Peyer's patch (tissue), 4 donors: ENCODE results near the gene DHX16. TPM values are rescaled to one million over a fixed set of nuclear protein-coding genes. Genes with fewer than 3 reads are reported as not detected.

Source experiments
- DNase-seq, 3 donors: peaks; one replicate each; pipeline ENCODE4 v3.0.0-alpha.2; 2017 to 2019
- H3K27ac ChIP-seq, 4 donors: fragments of 200-600 bp; sonication (generic); one replicate each; pipeline ENCODE4 v1.5.1; 2016 to 2019
- H3K27me3 ChIP-seq, 2 donors: fragments of 200-600 bp; sonication (generic); one replicate each; pipeline ENCODE4 v1.5.1; 2019
- H3K36me3 ChIP-seq, 3 donors: fragments of 200-600 bp; sonication (generic); one replicate each; pipeline ENCODE4 v1.5.1; 2016 to 2019
- H3K4me1 ChIP-seq, 4 donors: fragments of 200-600 bp; sonication (generic); one replicate each; pipeline ENCODE4 v1.5.1; 2016 to 2019
- H3K4me3 ChIP-seq, 4 donors: fragments of 200-600 bp; sonication (generic); 1 replicate in 3 of 4; 2 replicates in 1 of 4; pipeline ENCODE4 v1.5.1; 2016 to 2019; ENCODE audit warnings: mild to moderate bottlenecking in 1 of 4
- H3K9me3 ChIP-seq, 4 donors: fragments of 200-600 bp; sonication (generic); one replicate each; pipeline ENCODE4 v1.5.1; 2016 to 2019; ENCODE audit warnings: mild to moderate bottlenecking in 1 of 4
- CTCF ChIP-seq, 6 experiments: fragments of 450-650 bp in 4 of 6; fragments of 200-600 bp in 2 of 6; sonication (generic) in 1 of 6; IDR thresholded peaks; one replicate each; pipeline ENCODE4 v1.5.1; 2017 to 2019; ENCODE audit warnings: antibody characterized with exemption in 6 of 6, mild to moderate bottlenecking in 3 of 6, moderate library complexity in 1 of 6
- POLR2A ChIP-seq, 2 donors: fragments of 450-650 bp; IDR thresholded peaks; one replicate each; pipeline ENCODE4 v1.5.1; 2017; ENCODE audit warnings: antibody characterized with exemption in 2 of 2, mild to moderate bottlenecking in 2 of 2, moderate library complexity in 2 of 2
- total RNA-seq, 4 donors: library from RNA; depleted of rRNA; stranded (reverse); fragments of >200 nt; gene quantifications; one replicate each; pipeline ENCODE4 v1.1.0, GENCODE V29; 2016

Gene DHX16
- total RNA-seq, 4 donors from 2014 or later = 39.6 to 68.1 (median 58.2) TPM

- Histone ChIP-seq H3K4me3 (peak overlapping the region; percentile 70 to 86 (median 76)), H3K4me1 (peaks cover 0 to 31% (median 9%) of the 10 kb centered on the region in 4 donors), H3K27ac (peak overlapping the region; percentile 87 to 97 (median 92)), H3K9me3 (no peaks in the 10 kb centered on the region), H3K36me3 (peaks cover 0 to 30% (median 0%) of the 10 kb centered on the region in 3 donors), H3K27me3 (no peaks in the 10 kb centered on the region)
- DNase-seq = no peak
- TF ChIP-seq POLR2A (IDR thresholded peaks at IDR 0.05) (peak in 1 of 2 donors; percentile 21), CTCF (IDR thresholded peaks at IDR 0.05) (no peak)
These were observed 56.6 kb downstream of the DHX16 start for GRCh38 chr6:30615958-30616810.

- Histone ChIP-seq H3K36me3 (peaks cover 0 to 22% (median 0%) of the 10 kb centered on the region in 3 donors), H3K4me1 (peaks cover 0 to 37% (median 9%) of the 10 kb centered on the region in 4 donors), H3K27ac (peak overlapping the region; percentile 87 to 97 (median 92)), H3K27me3 (no peaks in the 10 kb centered on the region), H3K9me3 (no peaks in the 10 kb centered on the region), H3K4me3 (peak overlapping the region; percentile 70 to 86 (median 76))
- no peak for DNase-seq
- TF ChIP-seq POLR2A (IDR thresholded peaks at IDR 0.05) (peak in 1 of 2 donors; percentile 33), CTCF (IDR thresholded peaks at IDR 0.05) (no peak)
These were observed 57.4 kb downstream of the DHX16 start for GRCh38 chr6:30615219-30615957.

GRCh38 chr6:30614843-30615218 is 58.0 kb downstream of the DHX16 start:
- peak overlapping the region; percentile 87 to 97 (median 92) for H3K27ac ChIP-seq
- no peaks in the 10 kb centered on the region for H3K27me3 ChIP-seq
- H3K9me3 ChIP-seq = no peaks in the 10 kb centered on the region
- H3K4me3 ChIP-seq = peak overlapping the region; percentile 70 to 86 (median 76)
- TF ChIP-seq POLR2A (IDR thresholded peaks at IDR 0.05) = peak; percentile 29 to 95
- no peak for TF ChIP-seq CTCF (IDR thresholded peaks at IDR 0.05)
- DNase-seq = peak; percentile 64 to 95 (median 84)
- H3K4me1 ChIP-seq = peaks cover 0 to 41% (median 9%) of the 10 kb centered on the region in 4 donors
- peaks cover 0 to 19% (median 0%) of the 10 kb centered on the region in 3 donors for H3K36me3 ChIP-seq

- DNase-seq = no peak
- Histone ChIP-seq H3K4me1 (peaks cover 0 to 41% (median 9%) of the 10 kb centered on the region in 4 donors), H3K4me3 (peak overlapping the region in 3 of 4 donors; percentile 70 to 86 (median 76)), H3K27ac (peak overlapping the region; percentile 87 to 97 (median 92)), H3K9me3 (no peaks in the 10 kb centered on the region), H3K36me3 (peaks cover 0 to 20% (median 0%) of the 10 kb centered on the region in 3 donors), H3K27me3 (no peaks in the 10 kb centered on the region)
- no peak for TF ChIP-seq CTCF (IDR thresholded peaks at IDR 0.05)
- peak in 1 of 2 donors; percentile 30 for TF ChIP-seq POLR2A (IDR thresholded peaks at IDR 0.05)
These were observed 58.6 kb downstream of the DHX16 start for GRCh38 chr6:30614044-30614842.
